HepG2 (cell line): ENCODE measurements around the gene WARS2.

Experiments
- FOXK1 ChIP-seq: sonication (generic); formaldehyde crosslinking; IDR thresholded peaks from 2 replicates; pipeline ENCODE4 v1.4.0; 2020; ENCODE audit warnings: low read depth, missing genetic modification reagents, borderline replicate concordance
- ZNF619 ChIP-seq: sonication (generic); formaldehyde crosslinking; IDR thresholded peaks from 2 replicates; pipeline ENCODE4 v1.4.0; 2020; ENCODE audit warnings: mild to moderate bottlenecking, missing genetic modification reagents

DNA sequence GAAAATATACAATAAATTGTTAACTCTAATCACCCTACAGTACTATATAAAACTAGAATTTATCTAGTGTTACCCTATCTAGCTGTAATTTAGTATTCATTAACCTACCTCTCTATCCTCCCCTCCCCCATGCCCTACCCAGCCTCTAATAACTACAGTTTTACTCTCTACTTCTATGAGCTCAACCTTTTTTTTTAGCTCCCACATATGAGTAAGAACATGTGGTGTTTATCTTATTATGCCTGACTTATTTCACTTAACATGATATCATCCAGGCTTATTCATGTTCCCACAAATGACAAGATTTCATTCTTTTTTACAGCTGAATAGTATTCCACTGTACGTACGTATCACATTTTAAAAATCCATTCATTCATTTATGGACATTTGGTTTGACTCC, 46.0 kb upstream of the WARS2 start:
- TF ChIP-seq FOXK1: no peak
- TF ChIP-seq ZNF619 (CRISPR knock-in tag): no peak
